Testis (tissue), 3 donors: Measurements from ENCODE around the gene ZNF680. TPM values are rescaled to one million over a fixed set of nuclear protein-coding genes. Genes with fewer than 3 reads are reported as not detected.

Experiments
- DNase-seq: peaks from one replicate; pipeline ENCODE4 v3.0.0-alpha.2; 2019
- H3K27ac ChIP-seq, 2 donors: fragments of 200-600 bp; sonication (generic); one replicate each; pipeline ENCODE4 v1.5.1; 2019
- H3K27me3 ChIP-seq: fragments of 200-600 bp; sonication (generic); one replicate; pipeline ENCODE4 v1.5.1; 2019
- H3K36me3 ChIP-seq: fragments of 200-600 bp; sonication (generic); one replicate; pipeline ENCODE4 v1.5.1; 2017; ENCODE audit warnings: low read depth; ENCODE audit errors: missing control alignments
- H3K4me1 ChIP-seq: fragments of 200-600 bp; sonication (generic); one replicate; pipeline ENCODE4 v1.5.1; 2019
- H3K4me3 ChIP-seq, 2 donors: fragments of 200-600 bp; sonication (generic); one replicate each; pipeline ENCODE4 v1.5.1; 2017 to 2019
- H3K9me3 ChIP-seq: fragments of 200-600 bp; sonication (generic); one replicate; pipeline ENCODE4 v1.5.1; 2017
- POLR2A ChIP-seq: fragments of 450-650 bp; IDR thresholded peaks from one replicate; pipeline ENCODE4 v1.6.1; 2017; ENCODE audit warnings: antibody characterized with exemption, mild to moderate bottlenecking, moderate library complexity
- WGBS, 2 donors: methylation state at CpG; one replicate each; pipeline ENCODE4 v1.1.5; 2018; 5-methylcytosine and 5-hydroxymethylcytosine counted together
- intact Hi-C: fragments of 100-400 bp; cut with DNase I; formaldehyde crosslinking; loops from one replicate; pipeline ENCODE4 v1.15.1; 2023; ENCODE audit warnings: low total_unique reads
- polyA plus RNA-seq: library from polyadenylated mRNA; stranded (reverse); fragments of 350-450 nt; fragmentation: Illumina TruSeq; extraction: RNeasy Lipid Tissue Mini Kit (QIAGEN cat#74804); gene quantifications from one replicate; pipeline ENCODE4 v1.2.3, GENCODE V29; 2014; ENCODE audit warnings: low read depth, low replicate concordance; ENCODE audit not compliant: insufficient read depth
- total RNA-seq, 2 donors: library from RNA; depleted of rRNA; stranded (reverse); fragments of >200 nt; gene quantifications; one replicate each; pipeline ENCODE4 v1.2.3, GENCODE V29; 2016
- TF ChIP-seq, protein P1 (sequence below), 3 experiments: fragments of 450-650 bp in 2 of 3; fragments of 200-600 bp in 1 of 3; sonication (generic) in 1 of 3; IDR thresholded peaks; one replicate each; pipeline ENCODE4 v1.5.1; 2016 to 2019; ENCODE audit warnings: antibody characterized with exemption in 3 of 3, mild to moderate bottlenecking in 2 of 3, moderate library complexity in 1 of 3

The ZNF680 gene
- total and polyA plus RNA-seq, 3 donors from 2014 or later: 2.9 to 19.5 (median 19.4) TPM

DNA sequence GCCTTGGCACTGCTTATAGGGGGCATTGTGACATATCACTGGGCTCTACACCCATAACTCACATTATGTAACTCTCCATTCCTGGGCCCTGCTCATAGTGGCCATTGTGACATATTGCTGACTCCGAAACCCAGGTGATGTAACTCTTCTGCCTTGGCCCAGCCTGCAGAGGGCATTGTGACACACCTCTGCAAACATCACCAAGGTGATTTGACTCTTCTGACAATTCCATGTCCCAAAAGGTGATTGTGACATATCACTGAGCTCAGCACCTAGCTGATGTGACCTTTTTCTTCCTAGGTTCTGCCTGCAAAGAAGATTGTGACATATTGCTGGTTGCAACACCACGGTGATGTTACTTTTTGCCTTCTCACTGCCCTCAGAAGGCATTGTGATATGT is 36.5 kb upstream of the ZNF680 start:
- intact Hi-C loops: no loop called here
- Histone ChIP-seq H3K27ac (no peak overlapping the region), H3K36me3 (no peaks in the 10 kb centered on the region), H3K9me3 (no peaks in the 10 kb centered on the region), H3K4me1 (no peaks in the 10 kb centered on the region), H3K4me3 (no peak overlapping the region), H3K27me3 (no peaks in the 10 kb centered on the region)
- TF ChIP-seq, protein P1, sequence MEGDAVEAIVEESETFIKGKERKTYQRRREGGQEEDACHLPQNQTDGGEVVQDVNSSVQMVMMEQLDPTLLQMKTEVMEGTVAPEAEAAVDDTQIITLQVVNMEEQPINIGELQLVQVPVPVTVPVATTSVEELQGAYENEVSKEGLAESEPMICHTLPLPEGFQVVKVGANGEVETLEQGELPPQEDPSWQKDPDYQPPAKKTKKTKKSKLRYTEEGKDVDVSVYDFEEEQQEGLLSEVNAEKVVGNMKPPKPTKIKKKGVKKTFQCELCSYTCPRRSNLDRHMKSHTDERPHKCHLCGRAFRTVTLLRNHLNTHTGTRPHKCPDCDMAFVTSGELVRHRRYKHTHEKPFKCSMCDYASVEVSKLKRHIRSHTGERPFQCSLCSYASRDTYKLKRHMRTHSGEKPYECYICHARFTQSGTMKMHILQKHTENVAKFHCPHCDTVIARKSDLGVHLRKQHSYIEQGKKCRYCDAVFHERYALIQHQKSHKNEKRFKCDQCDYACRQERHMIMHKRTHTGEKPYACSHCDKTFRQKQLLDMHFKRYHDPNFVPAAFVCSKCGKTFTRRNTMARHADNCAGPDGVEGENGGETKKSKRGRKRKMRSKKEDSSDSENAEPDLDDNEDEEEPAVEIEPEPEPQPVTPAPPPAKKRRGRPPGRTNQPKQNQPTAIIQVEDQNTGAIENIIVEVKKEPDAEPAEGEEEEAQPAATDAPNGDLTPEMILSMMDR (IDR thresholded peaks at IDR 0.05): no peak
- TF ChIP-seq POLR2A: no peak
- WGBS, 2 donors: 88 to 98% methylated on average over 2 of the region's 2 CpGs
- no peak for DNase-seq

DNA sequence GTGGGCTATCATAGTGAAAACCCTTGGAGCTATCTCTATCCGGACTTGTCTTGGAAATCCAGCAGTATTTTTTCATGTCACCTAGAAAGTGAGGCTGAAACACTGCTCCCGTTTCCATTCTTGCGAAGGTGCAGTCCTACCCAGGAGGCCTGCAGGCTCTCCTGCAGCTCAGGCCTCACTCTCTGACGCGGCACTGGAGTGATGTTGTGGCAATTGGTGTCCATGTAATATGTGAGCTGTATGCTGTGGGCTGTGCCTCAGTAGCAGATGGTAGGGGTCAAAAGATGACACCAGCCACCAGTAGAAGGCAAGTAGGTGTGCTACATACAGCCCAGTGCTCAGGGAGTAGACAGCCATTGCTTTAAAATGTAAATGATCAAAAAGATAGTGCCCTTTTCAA is 28.1 kb upstream of the ZNF680 start:
- Histone ChIP-seq H3K9me3 (no peaks in the 10 kb centered on the region), H3K36me3 (no peaks in the 10 kb centered on the region), H3K27me3 (no peaks in the 10 kb centered on the region), H3K4me3 (no peak overlapping the region), H3K27ac (no peak overlapping the region), H3K4me1 (no peaks in the 10 kb centered on the region)
- DNase-seq: no peak
- intact Hi-C loops: no loop called here
- 80 to 92% methylated on average over 5 of the region's 5 CpGs for WGBS, 2 donors
- TF ChIP-seq POLR2A: no peak
- TF ChIP-seq, protein P1 (IDR thresholded peaks at IDR 0.05): no peak

DNA sequence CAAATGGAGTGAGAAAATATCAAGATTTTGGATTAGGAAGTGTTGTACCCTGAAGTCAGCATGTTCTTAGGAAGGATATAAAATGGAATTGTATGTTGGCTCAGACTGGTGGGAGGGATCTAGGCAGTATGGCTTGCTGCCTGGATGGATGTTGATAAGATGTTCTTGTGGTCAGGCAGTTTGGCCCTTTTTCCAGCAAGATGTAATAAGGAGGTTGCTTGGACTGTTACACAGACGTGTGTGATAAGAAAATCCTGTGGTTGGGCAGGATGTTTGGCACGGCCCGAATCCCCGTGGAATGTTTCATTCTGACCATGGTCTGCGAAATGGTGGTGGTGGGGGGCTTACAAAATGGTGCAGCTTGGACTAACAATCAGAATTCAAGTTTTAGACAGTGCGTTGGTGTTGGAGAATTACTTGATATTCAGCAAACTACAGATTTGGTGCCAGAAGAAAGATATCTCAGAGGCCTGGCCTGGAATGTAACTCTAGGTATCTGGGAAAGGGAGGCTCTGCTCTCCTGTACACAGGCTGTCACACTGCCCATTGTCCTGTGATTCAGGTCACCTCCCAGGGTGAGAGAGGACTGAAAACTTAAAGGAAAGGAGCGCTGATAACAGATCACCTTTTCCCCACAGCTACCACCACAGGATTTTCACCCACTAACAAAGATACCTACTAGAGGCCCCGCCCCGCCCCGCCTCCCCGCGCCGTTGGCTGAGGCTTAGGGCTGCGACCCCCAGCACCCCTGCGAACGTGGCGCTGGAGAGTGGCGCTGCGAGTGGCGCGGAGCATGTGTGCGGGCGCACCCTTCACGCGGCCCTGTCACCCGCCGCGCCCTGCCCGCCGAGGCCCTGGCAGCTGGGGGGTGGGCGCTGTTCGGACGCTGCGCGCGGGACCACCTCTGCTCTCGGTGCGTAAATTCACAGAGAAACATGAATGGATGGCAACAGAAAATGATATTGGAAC is 19.3 kb upstream of the ZNF680 start:
- no peaks in the 10 kb centered on the region for H3K36me3 ChIP-seq
- no peak for TF ChIP-seq POLR2A
- TF ChIP-seq, protein P1 (IDR thresholded peaks at IDR 0.05): no peak
- DNase-seq: peak; percentile 69
- no peak overlapping the region for H3K4me3 ChIP-seq
- peak overlapping the region; percentile 65 to 86 for H3K27ac ChIP-seq
- H3K9me3 ChIP-seq: no peaks in the 10 kb centered on the region
- peaks cover 20% of the 10 kb centered on the region for H3K4me1 ChIP-seq
- intact Hi-C loops: no loop called here
- WGBS, 2 donors: 60 to 71% methylated on average over 28 to 34 of the region's 38 CpGs
- H3K27me3 ChIP-seq: no peaks in the 10 kb centered on the region

DNA sequence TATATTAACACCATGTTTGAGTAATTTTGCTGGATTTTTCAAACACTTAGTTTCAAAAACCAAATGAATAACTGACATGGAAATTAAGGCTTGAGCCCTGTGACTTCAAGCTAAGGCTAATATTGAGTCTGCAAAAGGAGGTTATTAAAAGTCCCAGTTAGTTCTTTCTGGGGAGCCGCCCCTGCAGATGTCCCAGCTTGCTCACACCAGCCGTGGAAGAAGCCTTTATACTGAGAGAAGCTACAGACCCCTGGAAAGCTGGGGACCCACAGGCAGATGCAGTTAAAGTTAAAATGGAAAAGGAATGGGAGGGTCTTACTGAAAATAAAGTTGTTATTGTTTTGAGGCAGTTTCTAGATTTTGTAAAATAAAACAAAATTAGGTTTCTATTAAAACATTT is 18.5 kb upstream of the ZNF680 start:
- DNase-seq: no peak
- TF ChIP-seq, protein P1 (IDR thresholded peaks at IDR 0.05): no peak
- no peak for TF ChIP-seq POLR2A
- Histone ChIP-seq H3K36me3 (no peaks in the 10 kb centered on the region), H3K4me3 (no peak overlapping the region), H3K27me3 (no peaks in the 10 kb centered on the region), H3K9me3 (no peaks in the 10 kb centered on the region), H3K27ac (peak overlapping the region in 1 of 2 donors; percentile 86), H3K4me1 (peaks cover 20% of the 10 kb centered on the region)
- WGBS, 2 donors: 53 to 54% methylated on average over 2 of the region's 2 CpGs
- intact Hi-C loops: no loop called here
